HepG2 (cell line): Measurements from ENCODE around the gene SMYD2. TPM values are rescaled to one million over a fixed set of nuclear protein-coding genes. Genes with fewer than 3 reads are reported as not detected.

Experiments
- ATAC-seq: fragments of 200-7000 bp; cut with Tn5 transposase; 3 replicates; pipeline ENCODE4 v1.9.1; 2020; ENCODE audit warnings: mild to moderate bottlenecking, moderate library complexity
- BruUV-seq: library from RNA; stranded (reverse); fragments of 400-500 nt; replicated peaks from 2 replicates; lab custom pipeline; 2021; lab: Mats Ljungman, UMichigan
- CTCF ChIA-PET: fragments of 300-600 bp; formaldehyde crosslinking; extraction: SDS; loops from one replicate; lab custom pipeline; 2021; ENCODE audit warnings: low total read pairs, inconsistent platforms, low intra/inter-chr PET ratio; lab: Yijun Ruan, JAX
- POLR2A ChIA-PET: fragments of 350-600 bp; sonication (Branson Sonifier 250); formaldehyde crosslinking; loops from one replicate; lab custom pipeline; 2020; ENCODE audit warnings: antibody characterized with exemption, inconsistent platforms; lab: Yijun Ruan, JAX
- DNase-seq: peaks from one replicate; pipeline ENCODE4 v3.0.0-alpha.2; 2015; ENCODE audit warnings: low spot score
- FAIRE-seq: peaks from 3 replicates; lab custom pipeline; 2011; peaks lifted over from hg19 to GRCh38; lab: Jason Lieb, UNC
- H2AFZ ChIP-seq: one replicate; pipeline ENCODE4 v1.6.1; 2011; ENCODE audit warnings: low read length, inconsistent platforms
- H3K27ac ChIP-seq: fragments of 300-600 bp; 3 replicates; pipeline ENCODE4 v1.8.0; 2011; ENCODE audit warnings: mixed run types, mild to moderate bottlenecking, mixed read lengths, low read length, inconsistent platforms; ENCODE audit not compliant: insufficient read depth; ENCODE audit errors: extremely low read length
- H3K27me3 ChIP-seq, 2 experiments: fragments of 200-600 bp in 1 of 2; 2 replicates in 1 of 2; 3 replicates in 1 of 2; pipeline versions ENCODE4 v1.6.0 to v1.8.0; 2011; ENCODE audit warnings: low read length in 2 of 2, mild to moderate bottlenecking in 2 of 2, moderate library complexity in 2 of 2, inconsistent platforms in 1 of 2; ENCODE audit not compliant: insufficient read depth in 2 of 2, control insufficient read depth in 1 of 2
- H3K36me3 ChIP-seq, 2 experiments: fragments of 200-600 bp in 1 of 2; replicated peaks in 1 of 2; 2 replicates in 1 of 2; 3 replicates in 1 of 2; pipeline versions ENCODE4 v1.5.1 to v1.8.0; 2011; ENCODE audit warnings: low read length in 2 of 2, inconsistent platforms in 1 of 2; ENCODE audit not compliant: insufficient read depth in 2 of 2, control insufficient read depth in 1 of 2
- H3K4me1 ChIP-seq: 2 replicates; pipeline ENCODE4 v1.5.1; 2012; ENCODE audit warnings: low read length, inconsistent platforms; ENCODE audit not compliant: insufficient read depth
- H3K4me2 ChIP-seq: 2 replicates; pipeline ENCODE4 v1.6.0; 2011; ENCODE audit warnings: low read depth, low read length, inconsistent platforms
- H3K4me3 ChIP-seq, 3 experiments: fragments of 200-600 bp in 1 of 3; sonication (generic), shearing (Covaris generic) in 1 of 3; replicated peaks in 1 of 3; 2 replicates each; pipeline ENCODE4 v1.5.1; 2011 to 2016; ENCODE audit warnings: low read length in 3 of 3, inconsistent platforms in 2 of 3, low read depth in 2 of 3, mild to moderate bottlenecking in 2 of 3, control low read depth in 1 of 3, mixed read lengths in 1 of 3; ENCODE audit not compliant: insufficient read depth in 1 of 3
- H3K79me2 ChIP-seq: one replicate; pipeline ENCODE4 v1.6.1; 2011; ENCODE audit warnings: low read length, inconsistent platforms; ENCODE audit not compliant: insufficient read depth
- H3K9ac ChIP-seq: 2 replicates; pipeline ENCODE4 v1.6.0; 2011; ENCODE audit warnings: mild to moderate bottlenecking, low read depth, low read length, inconsistent platforms; ENCODE audit not compliant: insufficient read depth
- H3K9me3 ChIP-seq: 2 replicates; pipeline ENCODE4 v1.5.1; 2012; ENCODE audit warnings: mild to moderate bottlenecking, low read length
- H4K20me1 ChIP-seq: 2 replicates; pipeline ENCODE4 v1.6.0; 2011; ENCODE audit warnings: inconsistent platforms, mild to moderate bottlenecking, low read length, moderate library complexity; ENCODE audit not compliant: insufficient read depth
- CEBPB ChIP-seq: IDR thresholded peaks from 2 replicates; pipeline ENCODE4 v1.6.1; 2011; ENCODE audit warnings: low read depth, low read length, improper control_type of control experiment, borderline replicate concordance
- CREB1 ChIP-seq, 2 experiments: fragments of 450-650 bp in 1 of 2; IDR thresholded peaks; 2 replicates each; pipeline ENCODE4 v1.6.1; 2016 to 2017; ENCODE audit warnings: control low read depth in 1 of 2, mild to moderate bottlenecking in 1 of 2, missing compliant biosample characterization in 1 of 2, missing genetic modification characterization in 1 of 2
- MLX ChIP-seq: IDR thresholded peaks from 2 replicates; pipeline ENCODE4 v1.6.1; 2016
- NFATC3 ChIP-seq: sonication (generic); formaldehyde crosslinking; IDR thresholded peaks from 2 replicates; pipeline ENCODE4 v1.5.1; 2020; ENCODE audit warnings: mild to moderate bottlenecking, missing genetic modification reagents
- ZNF556 ChIP-seq: sonication (generic); formaldehyde crosslinking; IDR thresholded peaks from 2 replicates; pipeline ENCODE4 v1.4.0; 2020; ENCODE audit warnings: mild to moderate bottlenecking, missing genetic modification reagents, borderline replicate concordance
- WGBS: methylation state at CpG from one replicate; pipeline ENCODE4 v1.1.6; 2017; ENCODE audit warnings: low lambda C conversion rate; 5-methylcytosine and 5-hydroxymethylcytosine counted together
- in situ Hi-C: cut with HindIII; loops from 2 replicates; pipeline ENCODE4 v1.10.0; 2017; ENCODE audit warnings: low pct_unique_long_range_greater_than_20kb; ENCODE audit not compliant: extremely low pct_ligation_motif_present
- intact Hi-C: fragments of 100-400 bp; cut with micrococcal nuclease; formaldehyde crosslinking; loops from one replicate; pipeline ENCODE4 v1.10.0; 2022; ENCODE audit not compliant: unreplicated experiment
- polyA plus RNA-seq, 8 experiments: library from polyadenylated mRNA; depleted of rRNA in 3 of 8; stranded (reverse) in 7 of 8; unstranded in 1 of 8; fragments of >200 nt; fragmentation: Illumina TruSeq in 4 of 8; extraction: Trizol in 4 of 8; gene quantifications; 2 replicates each; pipeline versions ENCODE4 v1.2.1 to v1.2.3, GENCODE V29; 2011 to 2016; ENCODE audit warnings: low read depth in 4 of 8, missing spikeins in 1 of 8, mixed read lengths in 1 of 8; ENCODE audit not compliant: insufficient read depth in 1 of 8
- total RNA-seq, 5 experiments: library from RNA; depleted of rRNA; stranded (reverse); fragments of >200 nt; fragmentation: Illumina TruSeq; extraction: Trizol; gene quantifications; 2 replicates each; pipeline ENCODE4 v1.2.3, GENCODE V29; 2016; ENCODE audit warnings: low read depth in 1 of 5

SMYD2 gene
- total and polyA plus RNA-seq, 2 of the 13 experiments (the other 11 are each of a cell fraction or from before 2014, with no cell fraction given) = 72.7 to 139 TPM

GRCh38 chr1:214236477-214236876, 44.5 kb upstream of the SMYD2 start:
- no peaks in the 10 kb centered on the region for H4K20me1 ChIP-seq
- intact Hi-C loops = no loop called here
- POLR2A ChIA-PET = no interaction called here
- no peaks in the 10 kb centered on the region for H3K79me2 ChIP-seq
- H3K9ac ChIP-seq = no peak overlapping the region
- H3K4me2 ChIP-seq = no peak overlapping the region
- peaks cover 6% of the 10 kb centered on the region; the same call in 1 of the 2 replicates for H3K4me1 ChIP-seq
- no peaks in the 10 kb centered on the region for H3K9me3 ChIP-seq
- TF ChIP-seq NFATC3 (CRISPR knock-in tag) (no peak), ZNF556 (CRISPR knock-in tag) (no peak), CEBPB (peak; percentile 55; the same call in 1 of the 2 replicates)
- H3K27ac ChIP-seq = no peak overlapping the region
- FAIRE-seq (no peak), ATAC-seq (no peak), DNase-seq (no peak)
- peaks cover 0 to 7% of the 10 kb centered on the region in 2 experiments; a peak in 1 of 5 replicates for H3K27me3 ChIP-seq
- in situ Hi-C loops = no loop called here
- H3K4me3 ChIP-seq = no peak overlapping the region
- BruUV-seq = no TSS peak
- no peak overlapping the region for H2AFZ ChIP-seq
- whole genome bisulfite sequencing = 50% methylated on average over 2 of the region's 2 CpGs
- CTCF ChIA-PET = no interaction called here
- H3K36me3 ChIP-seq = no peaks in the 10 kb centered on the region

- in situ Hi-C loops = no loop called here
- BruUV-seq = no TSS peak
Measured at GRCh38 chr1:214241060-214241459, 39.9 kb upstream of the SMYD2 start.

More at GRCh38 chr1:214241060-214241459, 39.9 kb upstream of the SMYD2 start:
- Histone ChIP-seq H4K20me1 (no peaks in the 10 kb centered on the region), H3K4me1 (no peaks in the 10 kb centered on the region), H3K4me3 (no peak overlapping the region), H3K27me3 (peaks cover 1 to 18% of the 10 kb centered on the region in 2 experiments; a peak in 3 of 5 replicates), H3K4me2 (no peak overlapping the region), H3K27ac (no peak overlapping the region), H3K79me2 (no peaks in the 10 kb centered on the region), H2AFZ (no peak overlapping the region), H3K36me3 (no peaks in the 10 kb centered on the region), H3K9me3 (no peaks in the 10 kb centered on the region), H3K9ac (no peak overlapping the region)
- POLR2A ChIA-PET = no interaction called here
- CTCF ChIA-PET = no interaction called here
- FAIRE-seq (no peak), DNase-seq (no peak), ATAC-seq (no peak)
- no peak for TF ChIP-seq MLX (CRISPR knock-in tag)
- 0 out of 2 replicates have a peak, but pooled peaks have one; percentile 16 for TF ChIP-seq CREB1 (IDR thresholded peaks at IDR 0.05)
- TF ChIP-seq CREB1 (CRISPR knock-in tag; IDR thresholded peaks at IDR 0.05) = no peak
- WGBS = 22% methylated on average over 7 of the region's 7 CpGs
- intact Hi-C loops = no loop called here
